Skin epidermis (tissue), 12 donors: ENCODE measurements around the gene FSCN2.
"Not testable (repeated sequence)": the region's sequence is repeated elsewhere in the genome, so short reads cannot be mapped to it uniquely, and the experiment has no call there.

Experiments
- H3K27ac ChIP-seq, 21 experiments: fragments of 200-600 bp; sonication (generic) in 11 of 21; one replicate each; pipeline ENCODE4 v1.5.0; 2020; ENCODE audit warnings: mild to moderate bottlenecking in 3 of 21, inconsistent platforms in 2 of 21, moderate library complexity in 2 of 21
- H3K4me3 ChIP-seq, 7 experiments: fragments of 200-600 bp; sonication (generic) in 2 of 7; one replicate each; pipeline ENCODE4 v1.5.0; 2020; ENCODE audit warnings: inconsistent platforms in 2 of 7, mild to moderate bottlenecking in 2 of 7, moderate library complexity in 1 of 7

FSCN2 gene

DNA sequence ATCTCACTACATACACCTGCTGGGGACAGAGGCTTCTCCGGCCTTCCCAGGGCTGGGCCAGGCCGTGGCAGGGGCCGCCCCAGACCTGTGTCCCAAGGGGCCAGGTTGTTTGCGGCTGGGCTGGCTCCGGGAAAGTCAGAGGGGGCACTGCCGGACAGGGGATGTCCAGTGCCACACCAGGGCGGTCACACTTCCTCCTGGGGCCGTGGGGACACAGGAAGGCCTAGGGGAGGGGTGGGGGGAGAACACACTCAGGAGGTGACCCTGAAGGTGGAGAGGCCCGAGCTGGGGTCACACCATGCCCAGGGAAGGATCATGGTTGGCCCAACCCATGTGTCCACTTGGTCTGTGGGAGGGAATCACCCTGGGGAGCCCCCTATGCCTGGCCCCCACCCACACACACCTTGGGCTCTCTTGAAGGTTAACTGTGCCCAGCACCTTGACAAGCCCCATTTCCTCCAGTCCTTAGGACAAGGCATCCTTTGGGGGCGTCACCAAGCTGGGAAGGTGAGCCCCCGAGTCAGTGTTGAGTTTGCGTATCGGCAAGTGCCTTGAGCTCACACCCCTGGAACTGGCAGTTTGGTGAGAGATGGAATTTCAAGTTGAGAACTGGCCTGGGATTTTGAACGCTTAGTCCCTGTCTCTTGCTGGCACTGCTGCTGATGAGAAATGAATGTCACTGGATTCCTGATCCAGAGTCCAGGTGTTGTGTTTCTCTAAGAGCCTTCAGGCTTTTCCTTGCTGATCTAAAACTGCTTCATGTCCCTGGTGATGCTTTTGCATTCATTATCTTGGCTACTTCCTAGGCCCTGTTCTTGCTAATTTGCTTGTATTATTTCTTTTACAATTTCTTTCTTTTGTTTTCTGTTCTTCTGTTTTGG is 7.9 kb upstream of the FSCN2 start:
- Histone ChIP-seq H3K4me3 (peak overlapping the region in 1 of 7 experiments; percentile 52), H3K27ac (peak overlapping the region in 5 of 21 experiments; percentile 56 to 98 (median 68))

- Histone ChIP-seq H3K27ac (no peak overlapping the region), H3K4me3 (no peak overlapping the region)
Observed at GRCh38 chr17:81522491-81523401, 5.4 kb upstream of the FSCN2 start.

GRCh38 chr17:81523402-81524038 is 4.7 kb upstream of the FSCN2 start:
- H3K4me3 ChIP-seq = no peak overlapping the region
- no peak overlapping the region for H3K27ac ChIP-seq

GRCh38 chr17:81524039-81524864 is 3.9 kb upstream of the FSCN2 start:
- no peak overlapping the region for H3K4me3 ChIP-seq

GRCh38 chr17:81524865-81525159 is 3.4 kb upstream of the FSCN2 start:
- no peak overlapping the region for H3K27ac ChIP-seq

More at GRCh38 chr17:81524039-81524864, 3.9 kb upstream of the FSCN2 start:
- no peak overlapping the region for H3K27ac ChIP-seq

GRCh38 chr17:81526662-81527571 is 1.3 kb upstream of the FSCN2 start:
- Histone ChIP-seq H3K27ac (no peak overlapping the region), H3K4me3 (no peak overlapping the region)

More at GRCh38 chr17:81524865-81525159, 3.4 kb upstream of the FSCN2 start:
- no peak overlapping the region for H3K4me3 ChIP-seq

- Histone ChIP-seq H3K27ac (no peak overlapping the region), H3K4me3 (no peak overlapping the region)
Observed at GRCh38 chr17:81528384-81528650, 140 bp downstream of the FSCN2 start.

DNA sequence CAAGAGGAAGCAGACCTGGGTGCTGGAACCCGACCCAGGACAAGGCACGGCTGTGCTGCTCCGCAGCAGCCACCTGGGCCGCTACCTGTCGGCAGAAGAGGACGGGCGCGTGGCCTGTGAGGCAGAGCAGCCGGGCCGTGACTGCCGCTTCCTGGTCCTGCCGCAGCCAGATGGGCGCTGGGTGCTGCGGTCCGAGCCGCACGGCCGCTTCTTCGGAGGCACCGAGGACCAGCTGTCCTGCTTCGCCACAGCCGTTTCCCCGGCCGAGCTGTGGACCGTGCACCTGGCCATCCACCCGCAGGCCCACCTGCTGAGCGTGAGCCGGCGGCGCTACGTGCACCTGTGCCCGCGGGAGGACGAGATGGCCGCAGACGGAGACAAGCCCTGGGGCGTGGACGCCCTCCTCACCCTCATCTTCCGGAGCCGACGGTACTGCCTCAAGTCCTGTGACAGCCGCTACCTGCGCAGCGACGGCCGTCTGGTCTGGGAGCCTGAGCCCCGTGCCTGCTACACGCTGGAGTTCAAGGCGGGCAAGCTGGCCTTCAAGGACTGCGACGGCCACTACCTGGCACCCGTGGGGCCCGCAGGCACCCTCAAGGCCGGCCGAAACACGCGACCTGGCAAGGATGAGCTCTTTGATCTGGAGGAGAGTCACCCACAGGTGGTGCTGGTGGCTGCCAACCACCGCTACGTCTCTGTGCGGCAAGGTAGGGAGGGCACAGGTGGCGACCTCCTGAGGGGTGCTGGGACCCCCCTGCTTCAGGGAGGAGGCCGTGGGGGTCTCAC is 667 bp downstream of the FSCN2 start:
- no peak overlapping the region for H3K27ac ChIP-seq
- H3K4me3 ChIP-seq = no peak overlapping the region

DNA sequence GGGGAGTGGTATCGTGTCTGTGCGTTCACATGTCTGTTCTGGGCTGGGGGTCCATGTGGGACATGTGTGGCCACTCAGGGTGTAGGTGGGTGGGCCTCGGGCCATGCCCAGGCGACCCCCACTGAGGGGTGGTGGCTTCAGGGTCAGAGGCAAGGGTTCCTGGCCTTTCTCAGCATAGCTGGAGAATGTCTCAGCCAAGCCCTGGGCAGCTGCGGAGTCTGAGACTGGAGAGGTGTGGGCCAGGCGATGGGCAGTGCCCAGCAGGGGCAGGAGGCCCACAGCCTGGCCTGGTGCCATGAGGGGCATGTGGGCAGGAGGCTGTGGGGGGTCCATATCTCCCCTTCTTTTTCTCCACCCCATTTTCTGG is 1.2 kb downstream of the FSCN2 start:
- Histone ChIP-seq H3K4me3 (no peak overlapping the region), H3K27ac (no peak overlapping the region)

DNA sequence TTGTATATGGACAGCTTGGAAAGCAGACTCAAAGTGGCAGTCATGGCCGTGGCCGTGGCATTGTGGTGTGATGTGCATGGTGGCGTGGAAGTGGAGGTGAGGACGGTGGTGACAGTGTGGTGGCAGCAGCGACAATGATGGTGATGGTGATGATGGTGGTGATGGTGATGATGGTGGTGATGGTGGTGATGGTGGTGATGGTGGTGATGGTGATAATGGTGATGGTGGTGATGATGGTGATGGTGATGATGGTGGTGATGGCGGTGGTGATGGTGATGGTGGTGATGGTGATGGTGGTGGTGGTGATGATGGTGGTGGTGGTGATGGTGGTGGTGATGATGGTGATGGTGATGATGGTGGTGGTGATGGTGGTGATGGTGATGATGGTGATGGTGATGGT is 2.8 kb downstream of the FSCN2 start:
- H3K27ac ChIP-seq, H3K4me3 ChIP-seq: not testable (repeated sequence)

DNA sequence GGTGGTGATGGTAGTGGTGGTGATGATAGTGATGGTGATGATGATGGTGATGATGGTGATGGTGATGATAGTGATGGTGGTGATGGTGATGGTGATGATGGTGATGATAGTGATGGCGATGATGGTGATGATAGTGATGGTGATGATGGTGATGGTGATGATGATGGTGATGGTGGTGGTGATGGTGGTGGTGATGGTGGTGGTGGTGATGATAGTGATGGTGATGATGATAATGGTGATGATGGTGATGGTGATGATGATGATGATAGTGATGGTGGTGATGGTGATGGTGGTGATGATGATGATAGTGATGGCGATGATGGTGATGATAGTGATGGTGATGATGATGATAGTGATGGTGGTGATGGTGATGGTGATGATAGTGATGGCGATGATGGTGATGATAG is 3.8 kb downstream of the FSCN2 start:
- H3K27ac ChIP-seq, H3K4me3 ChIP-seq: not testable (repeated sequence)

DNA sequence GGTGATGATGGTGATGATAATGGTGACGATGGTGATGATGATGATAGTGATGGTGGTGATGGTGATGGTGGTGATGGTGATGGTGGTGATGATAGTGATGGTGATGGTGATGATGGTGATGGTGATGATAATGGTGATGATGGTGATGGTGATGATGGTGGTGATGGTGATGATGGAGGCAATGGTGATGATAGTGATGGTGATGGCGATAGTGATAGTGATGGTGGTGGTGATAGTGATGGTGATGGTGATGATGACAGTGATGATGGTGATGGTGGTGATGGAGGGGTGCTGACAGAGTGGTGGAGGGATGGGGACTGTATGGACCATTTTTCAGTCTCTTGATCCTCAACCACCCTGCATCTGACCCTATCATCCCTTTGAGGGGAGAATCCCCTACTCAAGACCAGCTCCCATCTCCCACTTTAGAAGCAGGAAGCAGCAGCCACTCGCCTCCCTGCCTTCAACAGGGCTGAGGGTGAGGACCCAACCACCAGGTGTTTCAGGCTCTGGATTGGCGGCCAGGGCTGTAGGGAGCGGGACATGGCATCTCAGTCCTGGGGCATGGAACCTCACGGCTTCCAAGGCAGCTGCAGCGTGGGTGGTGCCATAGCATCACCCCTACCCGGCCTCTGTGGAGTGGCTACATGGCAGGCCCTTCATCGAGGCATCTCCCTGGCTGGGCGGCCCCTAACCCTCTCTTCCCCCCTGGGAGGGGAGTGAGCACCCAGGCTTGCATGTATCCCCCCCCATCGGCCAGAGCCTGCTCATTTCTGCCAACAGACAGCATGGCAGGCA is 4.5 kb downstream of the FSCN2 start:
- H3K4me3 ChIP-seq = no peak overlapping the region

DNA sequence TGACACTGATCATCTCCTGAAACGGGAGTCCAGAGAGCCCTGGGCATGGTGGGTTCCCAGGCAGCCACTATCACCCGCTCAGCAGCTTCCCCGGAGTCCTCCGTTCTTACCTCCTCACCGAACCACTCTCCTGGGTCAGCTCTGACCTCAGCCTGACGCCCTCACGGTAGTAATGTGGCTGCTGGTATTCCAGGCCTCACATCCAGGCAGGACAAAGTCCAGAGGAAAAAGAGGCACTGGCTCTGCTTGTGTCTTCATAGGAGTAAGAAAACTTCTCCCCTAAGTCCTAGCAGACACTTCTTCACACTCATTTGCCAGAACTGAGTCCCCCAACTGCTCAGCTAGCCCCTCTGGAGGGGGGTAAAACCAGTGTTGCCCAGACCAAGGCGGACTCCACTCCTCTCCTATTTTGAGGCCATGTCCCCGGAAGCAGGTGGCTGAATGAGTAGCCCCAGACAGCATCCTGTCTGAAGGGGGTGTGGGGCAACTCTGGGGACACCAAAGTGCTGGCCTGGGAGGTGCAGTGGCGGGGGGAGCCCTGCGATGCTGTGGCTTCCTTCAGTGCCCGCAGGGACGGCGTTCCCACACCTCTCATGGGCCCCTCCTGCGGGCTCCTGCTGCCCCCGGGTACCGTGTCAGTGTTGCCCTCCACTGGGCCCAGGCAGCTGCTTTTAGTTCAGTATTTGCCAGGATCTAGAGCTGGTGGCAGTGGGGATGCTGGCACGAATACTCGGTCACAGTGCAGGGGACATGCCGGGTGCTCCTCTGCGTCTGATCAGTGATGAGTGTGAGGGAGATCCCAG is 5.4 kb downstream of the FSCN2 start:
- no peak overlapping the region for H3K27ac ChIP-seq
- H3K4me3 ChIP-seq = no peak overlapping the region

More for the DNA sequence above, 4.5 kb downstream of the FSCN2 start:
- H3K27ac ChIP-seq = no peak overlapping the region

DNA sequence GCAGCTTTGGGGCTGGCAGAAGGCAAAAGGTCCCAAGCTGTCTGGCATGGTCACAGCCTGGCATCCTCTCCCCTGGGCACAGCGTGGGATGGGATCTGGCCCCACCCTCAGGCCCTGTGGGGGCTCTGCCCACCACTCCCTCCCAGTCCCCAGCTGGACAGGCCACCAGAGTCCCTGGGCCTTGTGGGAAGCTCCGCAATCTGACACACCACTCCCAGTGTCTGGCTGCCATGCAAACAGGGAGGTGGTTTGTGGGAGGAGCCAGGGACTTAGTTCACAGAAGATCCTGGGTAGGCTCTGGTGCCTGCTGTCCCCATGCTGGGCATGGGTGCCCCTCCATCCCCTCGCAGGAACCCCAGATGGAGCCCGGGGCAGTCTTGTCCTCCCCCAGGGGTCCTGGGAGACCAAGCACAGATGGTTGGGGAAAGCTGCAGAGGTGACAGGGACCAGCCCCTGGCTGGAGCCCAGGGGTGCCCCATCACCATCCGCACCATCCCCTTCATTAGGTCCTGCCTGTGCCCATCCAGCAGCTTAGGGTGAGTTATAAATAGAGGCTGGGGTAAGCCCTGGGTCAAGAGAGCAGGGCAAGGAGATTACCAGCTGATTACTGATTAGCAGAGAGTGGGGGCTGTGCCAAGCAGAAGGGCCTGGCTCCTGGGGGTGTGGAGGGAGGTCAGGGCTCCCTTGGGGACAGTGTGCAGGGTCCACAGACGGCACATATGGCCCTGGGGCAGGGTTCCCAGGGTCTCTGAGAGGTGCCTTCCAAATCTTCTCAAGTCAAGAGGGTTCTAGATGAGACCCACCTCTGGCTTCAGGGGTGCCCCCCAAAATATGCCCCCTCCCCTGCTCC is 6.2 kb downstream of the FSCN2 start:
- no peak overlapping the region for H3K27ac ChIP-seq
- H3K4me3 ChIP-seq = no peak overlapping the region

- H3K27ac ChIP-seq = no peak overlapping the region
- H3K4me3 ChIP-seq = no peak overlapping the region
Observed at GRCh38 chr17:81535007-81535328, 6.8 kb downstream of the FSCN2 start.
